ENCODE results near the gene FBXO4.
"Not testable (repeated sequence)": the region's sequence is repeated elsewhere in the genome, so short reads cannot be mapped to it uniquely, and the experiment has no call there.

Gene FBXO4

DNA sequence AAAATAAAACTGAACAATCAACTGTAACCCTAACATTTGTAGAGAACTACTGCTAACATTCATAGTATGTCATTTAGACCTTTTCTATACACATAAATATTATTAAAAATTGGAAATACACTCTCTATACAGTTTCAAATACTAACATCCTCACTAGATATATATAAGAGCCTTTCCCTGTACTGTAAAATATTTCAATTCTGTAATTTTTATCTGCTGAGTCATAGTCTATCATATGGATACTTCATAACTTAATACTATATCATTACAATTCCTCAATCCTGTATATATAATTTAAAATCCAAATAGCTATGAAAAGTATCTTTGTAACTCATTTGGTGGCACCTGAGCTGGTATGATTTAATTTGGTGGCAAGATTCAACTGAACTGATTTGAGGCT, 55.8 kb downstream of the FBXO4 start:
- no peak for DNase-seq (ENCODE audit: low spot score)

DNA sequence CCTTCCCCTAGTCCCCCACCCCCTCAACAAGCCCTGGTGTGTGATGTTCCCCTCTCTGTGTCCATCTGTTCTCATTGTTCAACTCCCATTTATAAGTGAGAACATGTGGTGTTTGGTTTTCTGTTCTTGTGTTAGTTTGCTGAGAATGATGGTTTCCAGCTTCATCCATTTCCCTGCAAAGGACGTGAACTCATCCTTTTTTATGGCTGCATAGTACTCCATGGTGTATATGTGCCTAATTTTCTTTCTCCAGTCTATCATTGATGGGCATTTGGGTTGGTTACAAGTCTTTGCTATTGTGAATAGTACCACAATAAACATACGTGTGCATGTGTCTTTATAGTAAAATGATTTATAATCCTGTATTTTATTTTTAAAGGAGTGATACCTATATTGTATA, 57.8 kb downstream of the FBXO4 start:
- not testable (repeated sequence) for DNase-seq (ENCODE audit: low spot score)

DNA sequence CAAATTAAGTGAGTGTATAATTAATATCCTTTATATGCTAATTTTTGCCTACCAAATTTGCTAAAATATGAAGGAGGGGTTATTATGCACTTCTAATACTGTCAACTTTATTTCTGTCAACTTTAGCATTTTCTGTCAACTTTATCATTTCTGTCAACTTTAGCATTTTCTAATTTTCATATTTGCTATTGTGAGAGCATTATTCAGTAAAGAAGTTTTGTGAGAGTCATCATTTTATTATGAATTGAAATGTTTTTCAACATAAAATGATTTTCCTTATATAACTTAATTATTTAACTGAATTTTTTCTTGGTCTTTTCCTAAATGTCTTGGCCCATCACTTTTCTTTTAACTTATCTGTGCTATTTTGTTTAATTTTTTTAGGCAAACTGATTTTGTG, 58.2 kb downstream of the FBXO4 start:
- no peak for DNase-seq (ENCODE audit: low spot score)

DNA sequence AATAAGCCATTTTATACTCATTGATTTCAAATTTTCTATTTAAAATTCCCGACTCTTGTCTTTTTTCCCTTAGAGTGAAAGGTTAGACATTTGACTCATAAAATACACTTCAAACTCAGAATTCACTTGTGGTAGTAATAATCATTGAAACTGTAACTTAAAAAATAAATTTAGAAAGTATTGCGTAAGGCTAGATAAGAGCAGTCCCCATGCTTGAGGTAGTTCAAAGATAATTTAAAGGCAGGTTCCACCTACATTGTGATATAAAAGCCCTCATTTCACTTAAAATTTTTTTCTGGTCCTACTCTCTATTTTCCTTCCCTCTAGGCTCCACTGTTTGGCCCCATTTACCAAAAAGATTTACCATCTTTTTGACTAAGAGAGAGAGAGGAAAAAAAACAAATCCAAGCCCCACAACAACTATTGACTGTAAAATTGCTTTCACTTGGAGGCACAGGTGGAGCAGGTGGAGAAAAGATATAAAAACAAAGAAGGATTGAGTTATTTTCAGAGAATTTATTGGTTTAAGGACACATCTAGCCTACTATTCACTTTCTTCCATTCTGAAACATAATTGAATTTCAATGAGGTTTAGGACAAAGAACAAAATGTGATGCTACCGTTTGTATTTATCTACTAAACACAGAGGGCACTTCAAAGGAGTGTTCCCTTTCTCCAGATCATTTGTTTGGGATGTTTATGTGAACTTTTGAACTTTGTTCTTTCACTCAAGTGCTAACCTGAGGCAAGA, 61.0 kb downstream of the FBXO4 start:
- DNase-seq (ENCODE audit: low spot score): no peak
